Right lobe of liver (tissue), 4 donors: ENCODE results near the gene UQCRC1.

ENCODE experiments used
- CTCF ChIP-seq, 4 donors: fragments of 200-600 bp in 3 of 4; fragments of 450-650 bp in 1 of 4; IDR thresholded peaks; one replicate each; pipeline versions ENCODE4 v1.5.1 to v1.8.0; 2016 to 2022; ENCODE audit warnings: antibody characterized with exemption in 4 of 4, mild to moderate bottlenecking in 2 of 4
- POLR2A ChIP-seq: fragments of 450-650 bp; IDR thresholded peaks from one replicate; pipeline ENCODE4 v1.6.1; 2017; ENCODE audit warnings: antibody characterized with exemption, mild to moderate bottlenecking
- donor health status: DM: no; HTN: no; CAD: no.
- donor health status: DM: no; HTN: no; CAD: no.
- donor health status: DM: no; HTN: yes; CAD: no.

- TF ChIP-seq POLR2A (no peak), CTCF (IDR thresholded peaks at IDR 0.05) (no peak)
These were observed 32.8 kb downstream of the UQCRC1 start for GRCh38 chr3:48576647-48577046.
